H9 (cell line): ENCODE measurements around the gene NTRK2. TPM values are rescaled to one million over a fixed set of nuclear protein-coding genes. Genes with fewer than 3 reads are reported as not detected.

Experiments used
- DNase-seq: peaks from one replicate; pipeline ENCODE4 v3.0.0-alpha.2; 2017
- H2AFZ ChIP-seq: one replicate; pipeline ENCODE4 v1.6.1; 2013; ENCODE audit warnings: mild to moderate bottlenecking, low read length, control low read depth, moderate library complexity
- H2AK5ac ChIP-seq: 2 replicates; pipeline ENCODE4 v1.6.1; 2013; ENCODE audit warnings: low read length, control low read depth, mixed read lengths; ENCODE audit not compliant: insufficient read length
- H2BK120ac ChIP-seq: one replicate; pipeline ENCODE4 v1.6.1; 2013; ENCODE audit warnings: low read depth, mild to moderate bottlenecking, low read length, control low read depth, inconsistent platforms; ENCODE audit not compliant: poor library complexity, severe bottlenecking
- H2BK12ac ChIP-seq: 2 replicates; pipeline ENCODE4 v1.6.1; 2013; ENCODE audit warnings: low read length, control low read depth, mixed read lengths, low read depth; ENCODE audit not compliant: insufficient read length
- H2BK15ac ChIP-seq: 2 replicates; pipeline ENCODE4 v1.6.1; 2013; ENCODE audit warnings: low read depth, low read length, control low read depth
- H2BK20ac ChIP-seq: one replicate; pipeline ENCODE4 v1.6.1; 2013; ENCODE audit warnings: low read depth, mild to moderate bottlenecking, low read length, control low read depth, inconsistent platforms; ENCODE audit not compliant: poor library complexity, severe bottlenecking
- H2BK5ac ChIP-seq: 2 replicates; pipeline ENCODE4 v1.6.1; 2013; ENCODE audit warnings: low read length, control low read depth, mixed read lengths; ENCODE audit not compliant: insufficient read length
- H3K14ac ChIP-seq: 2 replicates; pipeline ENCODE4 v1.6.1; 2013; ENCODE audit warnings: low read length, control low read depth; ENCODE audit not compliant: insufficient read depth
- H3K18ac ChIP-seq: 2 replicates; pipeline ENCODE4 v1.6.1; 2013; ENCODE audit warnings: low read depth, mild to moderate bottlenecking, mixed read lengths, low read length, control low read depth; ENCODE audit not compliant: insufficient read length
- H3K23ac ChIP-seq: 2 replicates; pipeline ENCODE4 v1.6.1; 2013; ENCODE audit warnings: low read length, control low read depth, mixed read lengths, low read depth; ENCODE audit not compliant: insufficient read length
- H3K23me2 ChIP-seq: 2 replicates; pipeline ENCODE4 v1.6.1; 2013; ENCODE audit warnings: low read depth, mild to moderate bottlenecking, mixed read lengths, low read length, control low read depth; ENCODE audit not compliant: insufficient read length, poor library complexity, severe bottlenecking
- H3K27ac ChIP-seq: 2 replicates; pipeline ENCODE4 v1.5.1; 2013; ENCODE audit warnings: low read length, control low read depth, mixed read lengths, low read depth; ENCODE audit not compliant: insufficient read length
- H3K27me3 ChIP-seq: 2 replicates; pipeline ENCODE4 v1.6.1; 2013; ENCODE audit warnings: low read length, control low read depth, inconsistent platforms; ENCODE audit not compliant: insufficient read depth
- H3K4ac ChIP-seq: 2 replicates; pipeline ENCODE4 v1.6.1; 2013; ENCODE audit warnings: low read depth, mild to moderate bottlenecking, control low read depth, inconsistent platforms, low read length, moderate library complexity
- H3K4me1 ChIP-seq: 2 replicates; pipeline ENCODE4 v1.6.1; 2013; ENCODE audit warnings: low read length, control low read depth, inconsistent platforms; ENCODE audit not compliant: insufficient read depth
- H3K4me2 ChIP-seq: 2 replicates; pipeline ENCODE4 v1.6.1; 2013; ENCODE audit warnings: low read length, control low read depth, mixed read lengths; ENCODE audit not compliant: insufficient read length, insufficient read depth
- H3K56ac ChIP-seq: 2 replicates; pipeline ENCODE4 v1.6.1; 2013; ENCODE audit warnings: low read depth, mild to moderate bottlenecking, mixed read lengths, low read length, control low read depth; ENCODE audit not compliant: insufficient read length
- H3K79me1 ChIP-seq: 2 replicates; pipeline ENCODE4 v1.6.1; 2013; ENCODE audit warnings: low read depth, mild to moderate bottlenecking, moderate library complexity, low read length, control low read depth, inconsistent platforms; ENCODE audit not compliant: insufficient read depth, poor library complexity, severe bottlenecking
- H3K79me2 ChIP-seq: 2 replicates; pipeline ENCODE4 v1.6.1; 2013; ENCODE audit warnings: low read length, control low read depth, inconsistent platforms; ENCODE audit not compliant: insufficient read depth
- H3K9ac ChIP-seq: 2 replicates; pipeline ENCODE4 v1.6.1; 2013; ENCODE audit warnings: low read length, control low read depth, mixed read lengths; ENCODE audit not compliant: insufficient read length; ENCODE audit errors: extremely low read depth
- H3K9me3 ChIP-seq: one replicate; pipeline ENCODE4 v1.6.1; 2013; ENCODE audit warnings: low read depth, low read length, inconsistent platforms; ENCODE audit not compliant: control insufficient read depth
- H3T11ph ChIP-seq: one replicate; pipeline ENCODE4 v1.6.1; 2013; ENCODE audit warnings: mild to moderate bottlenecking, low read length, control low read depth, inconsistent platforms
- H4K20me1 ChIP-seq: one replicate; pipeline ENCODE4 v1.6.1; 2013; ENCODE audit not compliant: control insufficient read depth, insufficient read length, insufficient read depth
- H4K5ac ChIP-seq: 2 replicates; pipeline ENCODE4 v1.6.1; 2013; ENCODE audit warnings: low read depth, mild to moderate bottlenecking, mixed read lengths, low read length, control low read depth; ENCODE audit not compliant: insufficient read length
- H4K8ac ChIP-seq: replicated peaks from 2 replicates; pipeline ENCODE4 v1.6.1; 2013; ENCODE audit warnings: low read length, control low read depth, mixed read lengths, low read depth; ENCODE audit not compliant: insufficient read length
- H4K91ac ChIP-seq: 2 replicates; pipeline ENCODE4 v1.6.1; 2013; ENCODE audit warnings: low read depth, mild to moderate bottlenecking, moderate library complexity, mixed read lengths, low read length, control low read depth; ENCODE audit not compliant: insufficient read length
- H3K27ac Mint-ChIP-seq, 3 experiments: 2 replicates in 2 of 3; 3 replicates in 1 of 3; pipeline ENCODE4 v1.8.0; 2020 to 2021; ENCODE audit warnings: mixed read lengths in 3 of 3, mild to moderate bottlenecking in 1 of 3, moderate library complexity in 1 of 3
- H3K27me3 Mint-ChIP-seq: 2 replicates; pipeline ENCODE4 v1.8.0; 2021; ENCODE audit warnings: low read depth, mild to moderate bottlenecking, moderate library complexity, mixed read lengths
- H3K36me3 Mint-ChIP-seq, 3 experiments: 2 replicates in 2 of 3; 3 replicates in 1 of 3; pipeline ENCODE4 v1.8.0; 2020 to 2021; ENCODE audit warnings: low read depth in 3 of 3, mixed read lengths in 3 of 3; ENCODE audit not compliant: insufficient read depth in 1 of 3
- H3K4me1 Mint-ChIP-seq, 2 experiments: 2 replicates each; pipeline ENCODE4 v1.8.0; 2020; ENCODE audit warnings: mixed read lengths in 2 of 2
- H3K4me3 Mint-ChIP-seq, 2 experiments: 2 replicates in 1 of 2; 3 replicates in 1 of 2; pipeline ENCODE4 v1.8.0; 2020 to 2021; ENCODE audit warnings: mild to moderate bottlenecking in 2 of 2, mixed read lengths in 2 of 2, moderate library complexity in 1 of 2
- H3K9me3 Mint-ChIP-seq, 2 experiments: 2 replicates in 1 of 2; 3 replicates in 1 of 2; pipeline ENCODE4 v1.8.0; 2020; ENCODE audit warnings: mild to moderate bottlenecking in 2 of 2, mixed read lengths in 2 of 2, moderate library complexity in 1 of 2
- WGBS: extraction: QIAGEN DNeasy Blood & Tissue Kit; methylation state at CpG from one replicate; pipeline ENCODE4 v1.1.7; 2013; ENCODE audit warnings: missing lambda C conversion rate, low lambda C conversion rate, mixed read lengths; ENCODE audit not compliant: insufficient read length; ENCODE audit errors: extremely low coverage; 5-methylcytosine and 5-hydroxymethylcytosine counted together
- total RNA-seq: library from RNA; stranded (reverse); gene quantifications from 2 replicates; pipeline ENCODE4 v1.2.1, GENCODE V29; 2021
- TF ChIP-seq, protein P1 (sequence below): fragments of 200-600 bp; sonication (generic); conservative IDR thresholded peaks from 3 replicates; pipeline ENCODE4 v1.8.0; 2021; ENCODE audit warnings: antibody characterized with exemption, mild to moderate bottlenecking

Gene NTRK2
- total RNA-seq, 1 experiment from 2014 or later = 0.02 TPM

DNA sequence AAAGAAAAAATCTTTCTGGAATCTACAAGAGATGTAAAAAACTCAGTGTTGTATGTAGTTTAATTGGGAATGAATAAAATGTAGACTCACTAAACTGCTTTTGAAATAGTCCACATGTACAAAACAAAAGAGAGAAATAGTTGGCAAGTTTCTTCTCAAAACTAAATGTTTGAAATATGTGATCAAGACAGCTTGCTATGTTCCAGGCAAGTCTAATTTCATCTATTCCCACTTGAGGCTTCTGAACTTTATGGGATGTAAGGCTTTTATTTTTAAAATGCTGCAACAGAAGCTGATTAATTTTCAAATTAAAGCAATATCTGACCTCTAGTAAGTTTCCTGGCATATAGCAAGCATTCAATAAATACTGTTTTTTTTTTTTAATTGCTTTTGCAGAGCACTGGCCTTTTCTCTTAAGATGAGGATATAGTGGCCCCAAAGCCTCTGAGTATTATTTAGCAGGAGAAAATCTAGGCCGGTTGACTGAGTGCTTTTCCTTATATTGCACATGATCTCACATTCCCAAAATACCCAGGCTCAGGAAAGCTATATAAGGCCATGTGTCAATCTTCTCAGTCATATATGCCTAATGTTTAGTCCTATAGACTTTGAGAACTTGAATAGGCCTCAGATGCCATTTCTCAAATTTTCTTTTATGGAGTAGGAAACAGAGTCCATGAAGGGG is 183.2 kb downstream of the NTRK2 start:
- no peak overlapping the region for H3K27ac ChIP-seq
- 0 out of 7 replicates have a peak overlapping the region, but pooled peaks of 1 of the 3 experiments have one; percentile 15 for H3K27ac Mint-ChIP-seq
- no peak overlapping the region for H3K4me2 ChIP-seq
- no peaks in the 10 kb centered on the region; a peak in 1 of 5 replicates for H3K9me3 Mint-ChIP-seq
- H3K36me3 Mint-ChIP-seq = no peaks in the 10 kb centered on the region; a peak in 2 of 7 replicates
- no peak overlapping the region for H4K5ac ChIP-seq
- no peak overlapping the region for H3T11ph ChIP-seq
- no peak overlapping the region for H2BK12ac ChIP-seq
- no peaks in the 10 kb centered on the region for H3K9me3 ChIP-seq
- H3K4me1 Mint-ChIP-seq = peaks cover 60 to 64% of the 10 kb centered on the region in 2 experiments
- H4K8ac ChIP-seq = no peak overlapping the region
- no peak overlapping the region for H2AK5ac ChIP-seq
- no peak overlapping the region for H2BK5ac ChIP-seq
- no peaks in the 10 kb centered on the region; the same call in 1 of the 2 replicates for H3K27me3 ChIP-seq
- H3K56ac ChIP-seq = no peak overlapping the region
- DNase-seq = no peak
- no peaks in the 10 kb centered on the region for H4K20me1 ChIP-seq
- no peak overlapping the region for H2AFZ ChIP-seq
- H3K79me1 ChIP-seq = no peaks in the 10 kb centered on the region
- no peak overlapping the region for H3K23ac ChIP-seq
- TF ChIP-seq, protein P1, sequence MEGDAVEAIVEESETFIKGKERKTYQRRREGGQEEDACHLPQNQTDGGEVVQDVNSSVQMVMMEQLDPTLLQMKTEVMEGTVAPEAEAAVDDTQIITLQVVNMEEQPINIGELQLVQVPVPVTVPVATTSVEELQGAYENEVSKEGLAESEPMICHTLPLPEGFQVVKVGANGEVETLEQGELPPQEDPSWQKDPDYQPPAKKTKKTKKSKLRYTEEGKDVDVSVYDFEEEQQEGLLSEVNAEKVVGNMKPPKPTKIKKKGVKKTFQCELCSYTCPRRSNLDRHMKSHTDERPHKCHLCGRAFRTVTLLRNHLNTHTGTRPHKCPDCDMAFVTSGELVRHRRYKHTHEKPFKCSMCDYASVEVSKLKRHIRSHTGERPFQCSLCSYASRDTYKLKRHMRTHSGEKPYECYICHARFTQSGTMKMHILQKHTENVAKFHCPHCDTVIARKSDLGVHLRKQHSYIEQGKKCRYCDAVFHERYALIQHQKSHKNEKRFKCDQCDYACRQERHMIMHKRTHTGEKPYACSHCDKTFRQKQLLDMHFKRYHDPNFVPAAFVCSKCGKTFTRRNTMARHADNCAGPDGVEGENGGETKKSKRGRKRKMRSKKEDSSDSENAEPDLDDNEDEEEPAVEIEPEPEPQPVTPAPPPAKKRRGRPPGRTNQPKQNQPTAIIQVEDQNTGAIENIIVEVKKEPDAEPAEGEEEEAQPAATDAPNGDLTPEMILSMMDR = no peak
- H2BK120ac ChIP-seq = no peak overlapping the region
- no peak overlapping the region for H2BK15ac ChIP-seq
- H4K91ac ChIP-seq = no peak overlapping the region
- no peaks in the 10 kb centered on the region for H3K79me2 ChIP-seq
- H3K9ac ChIP-seq = no peak overlapping the region
- no peak overlapping the region for H3K18ac ChIP-seq
- no peak overlapping the region for H3K14ac ChIP-seq
- no peaks in the 10 kb centered on the region; the same call in 1 of the 2 replicates for H3K27me3 Mint-ChIP-seq
- peak overlapping the region; percentile 93 for H2BK20ac ChIP-seq
- H3K4me3 Mint-ChIP-seq = no peak overlapping the region
- H3K4me1 ChIP-seq = peaks cover 5% of the 10 kb centered on the region; the same call in 1 of the 2 replicates
- H3K4ac ChIP-seq = no peak overlapping the region
- no CpG with 5 or more reads among the region's 1 CpG for WGBS
- H3K23me2 ChIP-seq = no peaks in the 10 kb centered on the region
